ENCODE measurements around the gene AHCY. TPM values are rescaled to one million over a fixed set of nuclear protein-coding genes. Genes with fewer than 3 reads are reported as not detected.

Gene AHCY
- total and polyA plus RNA-seq, 2 of the 4 experiments (the other 2 are of a cell fraction) = 138 to 210 TPM

DNA sequence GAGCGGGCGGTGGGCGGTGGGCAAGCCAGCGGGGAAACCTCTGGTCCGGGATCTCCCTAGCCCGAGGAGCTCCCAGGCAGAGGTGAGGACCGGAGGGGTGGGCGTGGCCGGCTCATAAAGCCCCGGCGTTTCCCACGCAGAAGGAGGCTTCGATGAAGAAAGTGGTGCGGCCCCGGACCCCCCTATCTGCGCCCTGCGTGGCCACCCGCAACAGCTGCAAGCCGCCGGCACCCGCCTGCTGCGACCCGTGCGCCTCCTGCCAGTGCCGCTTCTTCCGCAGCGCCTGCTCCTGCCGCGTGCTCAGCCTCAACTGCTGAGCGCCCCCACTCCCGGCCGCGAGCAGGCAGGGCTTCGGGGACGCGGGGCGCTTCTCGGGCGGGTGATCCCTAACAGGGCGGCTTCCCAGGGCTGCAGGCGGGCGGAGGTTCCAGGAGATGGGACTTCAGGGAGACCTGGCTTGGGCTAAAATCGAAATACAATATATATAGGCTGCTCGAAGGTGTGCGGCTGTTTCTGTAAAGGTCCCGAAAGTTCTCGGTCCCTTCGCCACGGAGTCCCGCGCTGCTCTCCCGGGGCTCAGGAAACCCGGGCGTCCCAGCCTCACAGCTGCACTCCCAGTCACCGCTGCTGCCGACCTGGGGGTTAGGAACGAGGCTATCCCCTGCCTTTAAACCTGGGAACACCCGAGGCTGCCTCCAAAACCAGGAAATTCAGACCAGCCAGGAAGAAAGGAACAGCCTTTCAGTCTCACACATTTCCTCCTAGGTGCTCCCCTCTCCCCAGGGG, 34.1 kb downstream of the AHCY start:
- ChIA-PET POLR2A (ENCODE audit: unreplicated experiment) (no interaction called here), CTCF (interaction anchor here (0.6 kb wide), 1 partner anchor 67 kb away, joined by 4 read pairs; no protein-coding TSS in a partner anchor)
- Histone ChIP-seq H2AFZ (replicated peaks; ENCODE audit: low read length, poor library complexity) (peak overlapping the region; percentile 86), H2AK5ac (ENCODE audit: low read depth, low read length) (no peak overlapping the region), H3K4me1 (ENCODE audit: control insufficient read depth, insufficient read depth, low read length) (no peaks in the 10 kb centered on the region), H4K8ac (ENCODE audit: low read depth in 2 of 2, low read length in 2 of 2) (no peak overlapping the region), H2BK5ac (ENCODE audit: low read depth, low read length, poor library complexity, severe bottlenecking) (no peak overlapping the region), H2AK9ac (replicated peaks; ENCODE audit: low read depth, low read length, poor library complexity) (no peak overlapping the region), H3K56ac (ENCODE audit: extremely low read depth, insufficient read depth, low read length) (no peak overlapping the region), H3K27me3 (ENCODE audit: control insufficient read depth, insufficient read depth, low read length) (no peaks in the 10 kb centered on the region), H2BK120ac (ENCODE audit: low read depth, low read length) (no peak overlapping the region), H3K27ac (ENCODE audit: insufficient read depth, low read length) (no peak overlapping the region), H3K18ac (ENCODE audit: low read depth, low read length) (no peak overlapping the region), H3K4me2 (ENCODE audit: low read depth, low read length) (peak overlapping the region; percentile 49), H4K5ac (ENCODE audit: low read depth, low read length) (no peak overlapping the region), H2BK20ac (ENCODE audit: low read depth, low read length) (no peak overlapping the region), H3K9me3 (ENCODE audit: control insufficient read depth, insufficient read depth, low read length) (no peaks in the 10 kb centered on the region), H3K79me1 (ENCODE audit: low read depth in 1 of 2, low read length in 2 of 2) (no peaks in the 10 kb centered on the region), H3K9me1 (ENCODE audit: insufficient read depth, low read length) (peaks cover 4% of the 10 kb centered on the region; the same call in 1 of the 2 replicates), H3K9ac (ENCODE audit: low read depth, low read length) (no peak overlapping the region), H3K4ac (ENCODE audit: low read depth, low read length) (no peak overlapping the region), H3K14ac (replicated peaks; ENCODE audit: low read depth, low read length) (no peak overlapping the region), H3K36me3 (ENCODE audit: control insufficient read depth, insufficient read depth, low read length) (no peaks in the 10 kb centered on the region), H3K23ac (ENCODE audit: low read depth, low read length) (no peak overlapping the region), H3K4me3 (ENCODE audit: insufficient read depth, low read depth, low read length) (peak overlapping the region; percentile 20), H4K20me1 (ENCODE audit: insufficient read depth, low read length) (no peaks in the 10 kb centered on the region), H2BK15ac (ENCODE audit: low read depth, low read length) (no peak overlapping the region), H4K91ac (ENCODE audit: insufficient read depth, low read depth, low read length) (no peak overlapping the region)
- TF ChIP-seq CHD1 (IDR thresholded peaks at IDR 0.05; ENCODE audit: low read depth, low read length) = no peak
- no peak for TF ChIP-seq RFX5 (IDR thresholded peaks at IDR 0.05; ENCODE audit: low read depth, low read length)
- no peak for TF ChIP-seq CEBPB (IDR thresholded peaks at IDR 0.05; ENCODE audit: low read depth, low read length)
- no peak for TF ChIP-seq SMC3 (IDR thresholded peaks at IDR 0.05; ENCODE audit: low read depth, low read length)
- TF ChIP-seq MAZ (IDR thresholded peaks at IDR 0.05; ENCODE audit: borderline replicate concordance, low read depth, low read length) = peak; percentile 24; the same call in 1 of the 2 replicates
- TF ChIP-seq MXI1 (IDR thresholded peaks at IDR 0.05; ENCODE audit: borderline replicate concordance, low read depth, low read length) = peak; percentile 34; the same call in 1 of the 2 replicates
- TF ChIP-seq BHLHE40 (IDR thresholded peaks at IDR 0.05; ENCODE audit: low read depth, low read length) = 0 out of 2 replicates have a peak, but pooled peaks have one; percentile 16
- TF ChIP-seq FOS (IDR thresholded peaks at IDR 0.05; ENCODE audit: low read depth, low read length) = no peak
- intact Hi-C loops (cut with micrococcal nuclease) (no loop called here), in situ Hi-C loops (cut with MboI; ENCODE audit: low sequenced_read_pairs) (no loop called here), dilution Hi-C loops (cut with HindIII; ENCODE audit: low sequenced_read_pairs, unreplicated experiment) (no loop called here)
- no peak for DNase-seq
- peak; percentile 90 for ATAC-seq (ENCODE audit: low read depth)
- whole genome bisulfite sequencing, 2 experiments (ENCODE audit: extremely low coverage in 2 of 2, insufficient read length in 1 of 2) = 15% methylated on average over 9 of the region's 58 CpGs; no CpG with 5 or more reads in 1 of the 2 experiments
- BruUV-seq (replicated peaks) = no TSS peak

Data from IMR-90 (cell line).